K562 (cell line): ENCODE measurements around the gene DNASE2B. TPM values are rescaled to one million over a fixed set of nuclear protein-coding genes. Genes with fewer than 3 reads are reported as not detected.

Source experiments
- CXXC5 ChIP-seq: fragments of 250-450 bp; sonication (Bioruptor Pico); IDR thresholded peaks from 2 replicates; pipeline ENCODE4 v1.8.0; 2022; ENCODE audit warnings: inconsistent platforms, mild to moderate bottlenecking, moderate library complexity
- EWSR1 ChIP-seq: fragments of 450-650 bp; IDR thresholded peaks from 2 replicates; pipeline ENCODE4 v1.6.1; 2018; ENCODE audit warnings: borderline replicate concordance, mild to moderate bottlenecking, low read depth, moderate library complexity; ENCODE audit not compliant: partially characterized antibody
- GTF2F1 ChIP-seq: IDR thresholded peaks from 2 replicates; pipeline ENCODE4 v1.6.1; 2011; ENCODE audit warnings: low read depth, low read length, improper control_type of control experiment
- MNT ChIP-seq, 2 experiments: fragments of 450-650 bp; conservative IDR thresholded peaks; 2 replicates each; pipeline ENCODE4 v1.6.1; 2017; ENCODE audit warnings: mild to moderate bottlenecking in 2 of 2, moderate library complexity in 2 of 2
- MYC ChIP-seq, 2 experiments: fragments of 250-450 bp in 1 of 2; sonication (Bioruptor Pico) in 1 of 2; IDR thresholded peaks; 2 replicates each; pipeline versions ENCODE4 v1.5.1 to v1.6.1; 2012 to 2021; ENCODE audit warnings: low read depth in 2 of 2, borderline replicate concordance in 1 of 2, improper control_type of control experiment in 1 of 2, low read length in 1 of 2, mild to moderate bottlenecking in 1 of 2, moderate library complexity in 1 of 2
- NFE2 ChIP-seq: IDR thresholded peaks from 2 replicates; pipeline ENCODE4 v1.6.1; 2014; ENCODE audit warnings: antibody characterized with exemption, low read depth
- TAF7 ChIP-seq: fragments of 450-650 bp; IDR thresholded peaks from 2 replicates; pipeline ENCODE4 v1.6.1; 2016; ENCODE audit warnings: missing genetic modification characterization, missing compliant biosample characterization
- ZNF134 ChIP-seq: fragments of 250-450 bp; sonication (Bioruptor Pico); conservative IDR thresholded peaks from 2 replicates; pipeline ENCODE4 v1.4.0; 2020
- polyA plus RNA-seq, 8 experiments: library from polyadenylated mRNA; depleted of rRNA in 4 of 8; stranded (reverse) in 5 of 8; unstranded in 3 of 8; fragments of >200 nt; fragmentation: Nextera tagmentation in 2 of 8; fragmentation: Illumina TruSeq in 1 of 8; extraction: Ambion mirVana in 2 of 8; extraction: Trizol in 1 of 8; gene quantifications; 2 replicates each; pipeline versions ENCODE4 v1.2.1 to v1.2.3, GENCODE V29; 2011 to 2014; ENCODE audit warnings: inconsistent platforms in 1 of 8, missing spikeins in 1 of 8
- total RNA-seq, 7 experiments: library from RNA; depleted of rRNA in 6 of 7; stranded (reverse); fragments of >200 nt in 6 of 7; fragmentation: Illumina TruSeq in 2 of 7; extraction: Trizol in 2 of 7; gene quantifications; 2 replicates each; pipeline versions ENCODE4 v1.2.1 to v1.2.3, GENCODE V29; 2011 to 2021; ENCODE audit warnings: low replicate concordance in 1 of 7
- TF ChIP-seq, protein P1 (sequence below): fragments of 200-600 bp; sonication (generic); IDR thresholded peaks from one replicate; pipeline ENCODE4 v1.6.1; 2012; ENCODE audit warnings: mild to moderate bottlenecking, low read depth, low read length, inconsistent platforms
- TF ChIP-seq, protein P2 (sequence below): fragments of 250-450 bp; sonication (Bioruptor Pico); IDR thresholded peaks from 2 replicates; pipeline ENCODE4 v1.9.0; 2021; ENCODE audit warnings: mild to moderate bottlenecking, inconsistent platforms

DNASE2B gene
- total and polyA plus RNA-seq, 9 of the 15 experiments (the other 6 are each of a cell fraction or from before 2014, with no cell fraction given) = not detected

GRCh38 chr1:84365225-84366221, 32.8 kb upstream of the DNASE2B start (continued):
- TF ChIP-seq, protein P1, sequence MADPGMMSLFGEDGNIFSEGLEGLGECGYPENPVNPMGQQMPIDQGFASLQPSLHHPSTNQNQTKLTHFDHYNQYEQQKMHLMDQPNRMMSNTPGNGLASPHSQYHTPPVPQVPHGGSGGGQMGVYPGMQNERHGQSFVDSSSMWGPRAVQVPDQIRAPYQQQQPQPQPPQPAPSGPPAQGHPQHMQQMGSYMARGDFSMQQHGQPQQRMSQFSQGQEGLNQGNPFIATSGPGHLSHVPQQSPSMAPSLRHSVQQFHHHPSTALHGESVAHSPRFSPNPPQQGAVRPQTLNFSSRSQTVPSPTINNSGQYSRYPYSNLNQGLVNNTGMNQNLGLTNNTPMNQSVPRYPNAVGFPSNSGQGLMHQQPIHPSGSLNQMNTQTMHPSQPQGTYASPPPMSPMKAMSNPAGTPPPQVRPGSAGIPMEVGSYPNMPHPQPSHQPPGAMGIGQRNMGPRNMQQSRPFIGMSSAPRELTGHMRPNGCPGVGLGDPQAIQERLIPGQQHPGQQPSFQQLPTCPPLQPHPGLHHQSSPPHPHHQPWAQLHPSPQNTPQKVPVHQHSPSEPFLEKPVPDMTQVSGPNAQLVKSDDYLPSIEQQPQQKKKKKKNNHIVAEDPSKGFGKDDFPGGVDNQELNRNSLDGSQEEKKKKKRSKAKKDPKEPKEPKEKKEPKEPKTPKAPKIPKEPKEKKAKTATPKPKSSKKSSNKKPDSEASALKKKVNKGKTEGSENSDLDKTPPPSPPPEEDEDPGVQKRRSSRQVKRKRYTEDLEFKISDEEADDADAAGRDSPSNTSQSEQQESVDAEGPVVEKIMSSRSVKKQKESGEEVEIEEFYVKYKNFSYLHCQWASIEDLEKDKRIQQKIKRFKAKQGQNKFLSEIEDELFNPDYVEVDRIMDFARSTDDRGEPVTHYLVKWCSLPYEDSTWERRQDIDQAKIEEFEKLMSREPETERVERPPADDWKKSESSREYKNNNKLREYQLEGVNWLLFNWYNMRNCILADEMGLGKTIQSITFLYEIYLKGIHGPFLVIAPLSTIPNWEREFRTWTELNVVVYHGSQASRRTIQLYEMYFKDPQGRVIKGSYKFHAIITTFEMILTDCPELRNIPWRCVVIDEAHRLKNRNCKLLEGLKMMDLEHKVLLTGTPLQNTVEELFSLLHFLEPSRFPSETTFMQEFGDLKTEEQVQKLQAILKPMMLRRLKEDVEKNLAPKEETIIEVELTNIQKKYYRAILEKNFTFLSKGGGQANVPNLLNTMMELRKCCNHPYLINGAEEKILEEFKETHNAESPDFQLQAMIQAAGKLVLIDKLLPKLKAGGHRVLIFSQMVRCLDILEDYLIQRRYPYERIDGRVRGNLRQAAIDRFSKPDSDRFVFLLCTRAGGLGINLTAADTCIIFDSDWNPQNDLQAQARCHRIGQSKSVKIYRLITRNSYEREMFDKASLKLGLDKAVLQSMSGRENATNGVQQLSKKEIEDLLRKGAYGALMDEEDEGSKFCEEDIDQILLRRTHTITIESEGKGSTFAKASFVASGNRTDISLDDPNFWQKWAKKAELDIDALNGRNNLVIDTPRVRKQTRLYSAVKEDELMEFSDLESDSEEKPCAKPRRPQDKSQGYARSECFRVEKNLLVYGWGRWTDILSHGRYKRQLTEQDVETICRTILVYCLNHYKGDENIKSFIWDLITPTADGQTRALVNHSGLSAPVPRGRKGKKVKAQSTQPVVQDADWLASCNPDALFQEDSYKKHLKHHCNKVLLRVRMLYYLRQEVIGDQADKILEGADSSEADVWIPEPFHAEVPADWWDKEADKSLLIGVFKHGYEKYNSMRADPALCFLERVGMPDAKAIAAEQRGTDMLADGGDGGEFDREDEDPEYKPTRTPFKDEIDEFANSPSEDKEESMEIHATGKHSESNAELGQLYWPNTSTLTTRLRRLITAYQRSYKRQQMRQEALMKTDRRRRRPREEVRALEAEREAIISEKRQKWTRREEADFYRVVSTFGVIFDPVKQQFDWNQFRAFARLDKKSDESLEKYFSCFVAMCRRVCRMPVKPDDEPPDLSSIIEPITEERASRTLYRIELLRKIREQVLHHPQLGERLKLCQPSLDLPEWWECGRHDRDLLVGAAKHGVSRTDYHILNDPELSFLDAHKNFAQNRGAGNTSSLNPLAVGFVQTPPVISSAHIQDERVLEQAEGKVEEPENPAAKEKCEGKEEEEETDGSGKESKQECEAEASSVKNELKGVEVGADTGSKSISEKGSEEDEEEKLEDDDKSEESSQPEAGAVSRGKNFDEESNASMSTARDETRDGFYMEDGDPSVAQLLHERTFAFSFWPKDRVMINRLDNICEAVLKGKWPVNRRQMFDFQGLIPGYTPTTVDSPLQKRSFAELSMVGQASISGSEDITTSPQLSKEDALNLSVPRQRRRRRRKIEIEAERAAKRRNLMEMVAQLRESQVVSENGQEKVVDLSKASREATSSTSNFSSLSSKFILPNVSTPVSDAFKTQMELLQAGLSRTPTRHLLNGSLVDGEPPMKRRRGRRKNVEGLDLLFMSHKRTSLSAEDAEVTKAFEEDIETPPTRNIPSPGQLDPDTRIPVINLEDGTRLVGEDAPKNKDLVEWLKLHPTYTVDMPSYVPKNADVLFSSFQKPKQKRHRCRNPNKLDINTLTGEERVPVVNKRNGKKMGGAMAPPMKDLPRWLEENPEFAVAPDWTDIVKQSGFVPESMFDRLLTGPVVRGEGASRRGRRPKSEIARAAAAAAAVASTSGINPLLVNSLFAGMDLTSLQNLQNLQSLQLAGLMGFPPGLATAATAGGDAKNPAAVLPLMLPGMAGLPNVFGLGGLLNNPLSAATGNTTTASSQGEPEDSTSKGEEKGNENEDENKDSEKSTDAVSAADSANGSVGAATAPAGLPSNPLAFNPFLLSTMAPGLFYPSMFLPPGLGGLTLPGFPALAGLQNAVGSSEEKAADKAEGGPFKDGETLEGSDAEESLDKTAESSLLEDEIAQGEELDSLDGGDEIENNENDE = no peak
- TF ChIP-seq MYC (IDR thresholded peaks at IDR 0.05; ENCODE audit: low read depth, low read length) (no peak), MYC (CRISPR knock-in tag; IDR thresholded peaks at IDR 0.05; ENCODE audit: borderline replicate concordance, low read depth) (no peak), EWSR1 (no peak), NFE2 (0 out of 2 replicates have a peak, but pooled peaks have one; percentile 22), CXXC5 (CRISPR knock-in tag) (no peak), ZNF134 (no peak), TAF7 (tag) (no peak), MNT (conservative IDR thresholded peaks at IDR 0.05) (no peak), GTF2F1 (no peak)
- TF ChIP-seq, protein P2, sequence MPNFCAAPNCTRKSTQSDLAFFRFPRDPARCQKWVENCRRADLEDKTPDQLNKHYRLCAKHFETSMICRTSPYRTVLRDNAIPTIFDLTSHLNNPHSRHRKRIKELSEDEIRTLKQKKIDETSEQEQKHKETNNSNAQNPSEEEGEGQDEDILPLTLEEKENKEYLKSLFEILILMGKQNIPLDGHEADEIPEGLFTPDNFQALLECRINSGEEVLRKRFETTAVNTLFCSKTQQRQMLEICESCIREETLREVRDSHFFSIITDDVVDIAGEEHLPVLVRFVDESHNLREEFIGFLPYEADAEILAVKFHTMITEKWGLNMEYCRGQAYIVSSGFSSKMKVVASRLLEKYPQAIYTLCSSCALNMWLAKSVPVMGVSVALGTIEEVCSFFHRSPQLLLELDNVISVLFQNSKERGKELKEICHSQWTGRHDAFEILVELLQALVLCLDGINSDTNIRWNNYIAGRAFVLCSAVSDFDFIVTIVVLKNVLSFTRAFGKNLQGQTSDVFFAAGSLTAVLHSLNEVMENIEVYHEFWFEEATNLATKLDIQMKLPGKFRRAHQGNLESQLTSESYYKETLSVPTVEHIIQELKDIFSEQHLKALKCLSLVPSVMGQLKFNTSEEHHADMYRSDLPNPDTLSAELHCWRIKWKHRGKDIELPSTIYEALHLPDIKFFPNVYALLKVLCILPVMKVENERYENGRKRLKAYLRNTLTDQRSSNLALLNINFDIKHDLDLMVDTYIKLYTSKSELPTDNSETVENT = no peak
